Measurements from ENCODE around the gene ACP6. TPM values are rescaled to one million over a fixed set of nuclear protein-coding genes. Genes with fewer than 3 reads are reported as not detected.

ACP6 gene
- total RNA-seq, 1 donor from 2014 or later, result 27.6 TPM

DNA sequence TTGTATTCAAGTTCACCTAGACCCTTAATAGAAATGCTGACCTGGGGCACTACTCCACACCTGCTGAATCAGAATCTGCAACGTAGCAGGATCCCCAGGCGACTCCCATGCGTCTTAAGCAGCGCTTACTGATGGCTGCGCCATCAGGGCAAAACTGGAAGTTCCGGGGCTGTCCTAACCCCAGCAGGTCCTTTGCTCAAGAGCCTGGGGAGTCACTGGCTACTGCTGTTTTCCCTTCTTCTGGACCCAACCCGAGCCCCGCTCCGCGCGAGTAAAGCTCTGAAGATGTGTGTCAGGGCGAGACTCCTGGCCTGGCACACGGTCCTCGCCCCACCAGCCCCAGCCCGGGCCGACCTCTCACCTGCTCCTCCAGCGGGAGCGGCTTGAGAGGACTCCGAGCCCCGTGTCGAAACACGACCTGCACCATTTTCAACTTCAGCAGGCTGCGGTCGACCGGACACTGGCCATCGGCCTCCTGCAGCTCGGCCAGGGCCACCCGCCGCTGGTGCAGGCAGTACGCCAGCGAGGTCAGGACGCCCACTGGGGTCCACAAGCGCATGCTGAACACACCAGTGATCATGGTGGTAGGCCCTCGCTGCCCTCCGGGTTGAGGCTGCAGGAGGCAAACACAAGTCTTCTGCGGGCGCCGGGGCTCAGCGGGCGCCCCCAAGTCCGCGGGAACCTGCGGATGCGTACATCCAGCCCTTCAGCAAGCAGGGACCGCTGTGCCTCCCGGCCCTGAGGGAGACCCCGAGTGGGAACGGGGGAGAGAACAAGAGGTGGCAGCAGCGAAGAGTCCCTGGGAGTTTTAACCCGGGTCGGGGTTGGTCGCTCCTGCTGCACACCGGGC is 630 bp downstream of the ACP6 start:
- TF ChIP-seq CTCF (IDR thresholded peaks at IDR 0.05) (no peak), EZH2phosphoT487 (IDR thresholded peaks at IDR 0.05) (no peak), EZH2 (IDR thresholded peaks at IDR 0.05) (no peak)
- H3K27ac Mint-ChIP-seq, result peak overlapping the region; percentile 84
- Histone ChIP-seq H3K27ac (no peak overlapping the region), H3K9me3 (ENCODE audit: low read depth) (no peaks in the 10 kb centered on the region), H4K20me1 (ENCODE audit: low read depth) (no peaks in the 10 kb centered on the region), H3K4me3 (peak overlapping the region; percentile 70), H3K4me2 (peak overlapping the region; percentile 96), H3K79me2 (ENCODE audit: low read depth) (peaks cover 32% of the 10 kb centered on the region), H3K4me1 (peaks cover 5% of the 10 kb centered on the region), H3F3A (ENCODE audit: low read depth) (peaks cover 7% of the 10 kb centered on the region), H2AFZ (replicated peaks) (peak overlapping the region; percentile 84), H3K36me3 (no peaks in the 10 kb centered on the region), H3K27me3 (no peaks in the 10 kb centered on the region), H3K9ac (peak overlapping the region; percentile 23)
- H3K4me3 Mint-ChIP-seq, result peak overlapping the region; percentile 91
- H3K4me1 Mint-ChIP-seq, result peaks cover 34% of the 10 kb centered on the region
- peaks cover 12% of the 10 kb centered on the region for H3K9me3 Mint-ChIP-seq
- DNase-seq (ENCODE audit: low spot score), result peak; percentile 64
- H3K36me3 Mint-ChIP-seq, result peaks cover 26% of the 10 kb centered on the region
- peaks cover 6% of the 10 kb centered on the region for H3K27me3 Mint-ChIP-seq (ENCODE audit: insufficient read depth, low read depth)

DNA sequence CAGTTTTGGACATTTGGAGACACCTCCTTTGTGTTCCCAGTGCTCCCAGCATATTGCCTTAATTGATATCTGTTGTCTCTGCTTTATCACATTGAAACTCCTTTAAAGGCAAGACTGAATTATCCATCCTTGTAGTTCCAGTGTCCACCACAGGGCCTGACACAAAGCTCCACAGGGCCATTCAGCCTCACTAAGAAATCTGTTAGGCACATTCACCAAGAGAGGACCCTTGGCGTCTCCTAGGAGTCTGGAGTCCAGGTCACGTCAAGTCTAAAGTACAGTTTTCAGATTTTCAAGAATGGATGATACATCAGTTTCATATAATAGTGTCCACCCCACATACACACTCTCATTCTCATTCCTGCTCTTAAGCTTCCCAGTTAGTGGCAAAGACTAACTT is 4.8 kb downstream of the ACP6 start:
- no peak overlapping the region for H2AFZ ChIP-seq (replicated peaks)
- DNase-seq (ENCODE audit: low spot score), result peak; percentile 38
- no peak overlapping the region for H3K27ac ChIP-seq
- peaks cover 10% of the 10 kb centered on the region for H3K9me3 ChIP-seq (ENCODE audit: low read depth)
- H3K9ac ChIP-seq, result no peak overlapping the region
- no peaks in the 10 kb centered on the region for H4K20me1 ChIP-seq (ENCODE audit: low read depth)
- H3K36me3 ChIP-seq, result peaks cover 4% of the 10 kb centered on the region
- Mint-ChIP-seq H3K27ac (no peak overlapping the region), H3K4me1 (peaks cover 18% of the 10 kb centered on the region), H3K4me3 (no peak overlapping the region), H3K27me3 (ENCODE audit: insufficient read depth, low read depth) (peaks cover 3% of the 10 kb centered on the region), H3K36me3 (peaks cover 56% of the 10 kb centered on the region), H3K9me3 (peaks cover 37% of the 10 kb centered on the region)
- H3K4me1 ChIP-seq, result peaks cover 5% of the 10 kb centered on the region
- peaks cover 4% of the 10 kb centered on the region for H3F3A ChIP-seq (ENCODE audit: low read depth)
- H3K4me2 ChIP-seq, result no peak overlapping the region
- no peaks in the 10 kb centered on the region for H3K27me3 ChIP-seq
- H3K79me2 ChIP-seq (ENCODE audit: low read depth), result peaks cover 56% of the 10 kb centered on the region
- H3K4me3 ChIP-seq, result no peak overlapping the region
- TF ChIP-seq EZH2phosphoT487 (IDR thresholded peaks at IDR 0.05) (no peak), CTCF (IDR thresholded peaks at IDR 0.05) (peak; percentile 47)

DNA sequence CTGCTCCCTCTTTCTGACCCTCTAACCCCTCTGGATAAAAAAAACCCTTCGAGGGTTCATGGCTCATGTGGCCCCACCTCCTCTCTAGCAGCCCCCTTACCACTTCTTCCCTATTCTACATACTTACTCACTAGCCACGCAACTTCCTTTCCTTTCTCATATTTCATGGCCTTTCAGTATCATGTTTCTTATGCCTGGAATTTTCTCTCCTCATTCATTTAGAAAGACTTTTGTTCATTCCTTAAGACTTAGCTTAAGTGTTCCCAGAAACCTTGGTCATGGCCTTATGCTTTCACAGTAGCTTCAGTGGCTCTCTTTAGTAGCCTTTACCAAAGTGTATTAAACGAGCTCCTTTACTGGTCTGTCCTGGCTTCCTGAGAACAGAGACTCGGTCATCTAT is 6.1 kb downstream of the ACP6 start:
- Mint-ChIP-seq H3K27ac (no peak overlapping the region), H3K27me3 (ENCODE audit: insufficient read depth, low read depth) (peaks cover 2% of the 10 kb centered on the region), H3K36me3 (peaks cover 69% of the 10 kb centered on the region), H3K9me3 (peaks cover 41% of the 10 kb centered on the region), H3K4me3 (peak overlapping the region; percentile 5), H3K4me1 (peaks cover 14% of the 10 kb centered on the region)
- Histone ChIP-seq H3K4me2 (no peak overlapping the region), H4K20me1 (ENCODE audit: low read depth) (no peaks in the 10 kb centered on the region), H3K27ac (no peak overlapping the region), H3K9me3 (ENCODE audit: low read depth) (peaks cover 10% of the 10 kb centered on the region), H3K27me3 (no peaks in the 10 kb centered on the region), H3K36me3 (peaks cover 4% of the 10 kb centered on the region), H3K9ac (no peak overlapping the region), H3K4me3 (no peak overlapping the region), H2AFZ (replicated peaks) (no peak overlapping the region), H3F3A (ENCODE audit: low read depth) (no peaks in the 10 kb centered on the region), H3K4me1 (peaks cover 4% of the 10 kb centered on the region), H3K79me2 (ENCODE audit: low read depth) (peaks cover 52% of the 10 kb centered on the region)
- no peak for DNase-seq (ENCODE audit: low spot score)
- TF ChIP-seq EZH2phosphoT487 (IDR thresholded peaks at IDR 0.05) (no peak), CTCF (IDR thresholded peaks at IDR 0.05) (no peak), EZH2 (IDR thresholded peaks at IDR 0.05) (no peak)
